PC-9 (cell line): ENCODE results near the gene EPN1. TPM values are rescaled to one million over a fixed set of nuclear protein-coding genes. Genes with fewer than 3 reads are reported as not detected.

Experiments used
- BruUV-seq: library from RNA; stranded (reverse); fragments of 400-500 nt; replicated peaks from 2 replicates; lab custom pipeline; 2021; lab: Mats Ljungman, UMichigan
- CTCF ChIA-PET: fragments of 300-600 bp; sonication (Branson Sonifier 250); formaldehyde crosslinking; loops from one replicate; lab custom pipeline; 2022; ENCODE audit warnings: antibody characterized with exemption; lab: Charles Lee
- POLR2A ChIA-PET: fragments of 300-600 bp; sonication (Branson Sonifier 250); formaldehyde crosslinking; loops from one replicate; lab custom pipeline; 2022; ENCODE audit warnings: antibody characterized with exemption; ENCODE audit not compliant: unreplicated experiment; lab: Charles Lee
- DNase-seq, 2 experiments: peaks; one replicate each; pipeline versions ENCODE4 v3.0.0 to v3.0.0-alpha.2; 2015 to 2022; ENCODE audit warnings: mixed read lengths in 1 of 2
- H2AFZ ChIP-seq: fragments of 200-600 bp; sonication (generic); 2 replicates; pipeline ENCODE4 v1.8.1; 2017; ENCODE audit warnings: antibody characterized with exemption
- H3F3A ChIP-seq: fragments of 200-600 bp; sonication (generic); 2 replicates; pipeline ENCODE4 v1.8.1; 2017; ENCODE audit warnings: antibody characterized with exemption, mild to moderate bottlenecking, low read depth; ENCODE audit not compliant: insufficient read depth
- H3K27ac ChIP-seq: fragments of 200-600 bp; sonication (generic); 2 replicates; pipeline ENCODE4 v1.6.1; 2016; ENCODE audit warnings: mixed run types
- H3K27me3 ChIP-seq: fragments of 200-600 bp; sonication (generic); 2 replicates; pipeline ENCODE4 v1.6.1; 2016; ENCODE audit warnings: low read depth, mixed run types; ENCODE audit not compliant: insufficient read depth
- H3K36me3 ChIP-seq: fragments of 200-600 bp; sonication (generic); 2 replicates; pipeline ENCODE4 v1.6.1; 2016; ENCODE audit warnings: low read depth, mixed run types
- H3K4me1 ChIP-seq: fragments of 200-600 bp; sonication (generic); replicated peaks from 2 replicates; pipeline ENCODE4 v1.6.1; 2016; ENCODE audit warnings: mixed run types; ENCODE audit not compliant: insufficient read depth
- H3K4me2 ChIP-seq: fragments of 200-600 bp; sonication (generic); 2 replicates; pipeline ENCODE4 v1.6.1; 2017; ENCODE audit warnings: mixed run types
- H3K4me3 ChIP-seq: fragments of 200-600 bp; sonication (generic); 2 replicates; pipeline ENCODE4 v1.6.1; 2016; ENCODE audit warnings: mixed run types
- H3K79me2 ChIP-seq: fragments of 200-600 bp; sonication (generic); 2 replicates; pipeline ENCODE4 v1.6.1; 2017; ENCODE audit warnings: low read depth, mixed run types
- H3K9me2 ChIP-seq: fragments of 200-600 bp; sonication (generic); 2 replicates; pipeline ENCODE4 v1.8.1; 2017; ENCODE audit warnings: mild to moderate bottlenecking; ENCODE audit not compliant: insufficient read depth
- H3K9me3 ChIP-seq: fragments of 200-600 bp; sonication (generic); 2 replicates; pipeline ENCODE4 v1.8.1; 2016; ENCODE audit warnings: low read depth; ENCODE audit not compliant: insufficient read depth
- H4K20me1 ChIP-seq: fragments of 200-600 bp; sonication (generic); 2 replicates; pipeline ENCODE4 v1.8.1; 2017; ENCODE audit not compliant: insufficient read depth
- CTCF ChIP-seq: fragments of 200-600 bp; sonication (generic); conservative IDR thresholded peaks from 2 replicates; pipeline ENCODE4 v1.6.1; 2017; ENCODE audit warnings: mixed run types, antibody characterized with exemption, mild to moderate bottlenecking, moderate library complexity
- EZH2 ChIP-seq: fragments of 200-600 bp; sonication (generic); IDR thresholded peaks from 2 replicates; pipeline ENCODE4 v1.8.0; 2017; ENCODE audit warnings: antibody characterized with exemption, low read depth
- intact Hi-C: fragments of 100-400 bp; cut with micrococcal nuclease; formaldehyde crosslinking; loops from one replicate; pipeline ENCODE4 v1.10.0; 2022; ENCODE audit not compliant: unreplicated experiment
- total RNA-seq: library from RNA; stranded (reverse); gene quantifications from 2 replicates; pipeline ENCODE4 v1.2.3, GENCODE V29; 2021

The EPN1 gene
- total RNA-seq, 1 experiment from 2014 or later: 232 TPM

- 0 out of 2 replicates have a peak, but pooled peaks cover under 1% of the 10 kb centered on the region for H4K20me1 ChIP-seq
- H3K36me3 ChIP-seq: no peaks in the 10 kb centered on the region
- DNase-seq: no peak
- no peak overlapping the region for H2AFZ ChIP-seq
- no peak overlapping the region for H3K27ac ChIP-seq
- no peaks in the 10 kb centered on the region for H3K9me2 ChIP-seq
- H3K4me3 ChIP-seq: no peak overlapping the region
- POLR2A ChIA-PET: no interaction called here
- peaks cover 4% of the 10 kb centered on the region; the same call in 1 of the 2 replicates for H3K27me3 ChIP-seq
- CTCF ChIA-PET: no interaction called here
- H3K4me1 ChIP-seq: no peaks in the 10 kb centered on the region
- no TSS peak for BruUV-seq
- H3K79me2 ChIP-seq: no peaks in the 10 kb centered on the region
- H3K9me3 ChIP-seq: no peaks in the 10 kb centered on the region; the same call in 1 of the 2 replicates
- intact Hi-C loops: no loop called here
- H3K4me2 ChIP-seq: no peak overlapping the region
- H3F3A ChIP-seq: 0 out of 2 replicates have a peak, but pooled peaks cover 2% of the 10 kb centered on the region
- TF ChIP-seq EZH2 (no peak), CTCF (no peak)
Observed at GRCh38 chr19:55704494-55705245, 29.6 kb downstream of the EPN1 start.

DNA sequence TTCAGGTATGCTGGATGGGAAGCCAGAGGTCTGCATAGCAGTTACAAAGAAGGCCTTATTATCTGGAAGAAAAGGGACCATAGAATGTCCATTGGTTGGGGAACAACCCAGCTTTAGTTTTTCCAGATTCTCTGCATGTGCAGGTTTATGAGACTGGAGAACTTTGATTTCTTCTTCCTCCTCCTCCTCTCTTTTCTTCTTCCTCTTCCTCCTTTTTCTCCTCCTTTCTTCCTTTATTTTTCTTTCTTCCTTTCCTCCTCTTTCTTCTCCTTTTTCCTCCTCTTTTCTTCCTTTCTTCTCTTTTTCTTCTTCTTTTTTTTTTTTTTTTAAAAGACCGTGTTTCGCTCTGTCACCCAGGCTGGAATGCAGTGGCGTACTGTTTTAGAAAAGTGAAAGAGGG is 30.9 kb downstream of the EPN1 start:
- H3K9me2 ChIP-seq: no peaks in the 10 kb centered on the region
- H3K27me3 ChIP-seq: peaks cover 7% of the 10 kb centered on the region; the same call in 1 of the 2 replicates
- TF ChIP-seq CTCF (no peak), EZH2 (no peak)
- no peak for DNase-seq
- no peak overlapping the region for H2AFZ ChIP-seq
- no peak overlapping the region for H3K4me2 ChIP-seq
- ChIA-PET POLR2A (no interaction called here), CTCF (no interaction called here)
- H3K4me1 ChIP-seq: no peaks in the 10 kb centered on the region
- H3K4me3 ChIP-seq: no peak overlapping the region
- H3K9me3 ChIP-seq: no peaks in the 10 kb centered on the region; the same call in 1 of the 2 replicates
- no peak overlapping the region for H3K27ac ChIP-seq
- H4K20me1 ChIP-seq: no peaks in the 10 kb centered on the region
- H3K36me3 ChIP-seq: no peaks in the 10 kb centered on the region
- no peaks in the 10 kb centered on the region for H3K79me2 ChIP-seq
- H3F3A ChIP-seq: 0 out of 2 replicates have a peak, but pooled peaks cover 2% of the 10 kb centered on the region
- no TSS peak for BruUV-seq
- intact Hi-C loops: no loop called here

- Histone ChIP-seq H4K20me1 (no peaks in the 10 kb centered on the region), H3K4me3 (no peak overlapping the region), H3K4me2 (no peak overlapping the region), H3K9me3 (no peaks in the 10 kb centered on the region; the same call in 1 of the 2 replicates), H3K4me1 (no peaks in the 10 kb centered on the region), H3F3A (peaks cover 8% of the 10 kb centered on the region; the same call in 1 of the 2 replicates), H3K9me2 (no peaks in the 10 kb centered on the region), H3K27ac (no peak overlapping the region), H3K36me3 (no peaks in the 10 kb centered on the region), H2AFZ (no peak overlapping the region), H3K27me3 (peaks cover 36% of the 10 kb centered on the region), H3K79me2 (no peaks in the 10 kb centered on the region)
- POLR2A ChIA-PET: no interaction called here
- intact Hi-C loops: no loop called here
- CTCF ChIA-PET: no interaction called here
- DNase-seq: no peak
- BruUV-seq: no TSS peak
- TF ChIP-seq CTCF (no peak), EZH2 (no peak)
Observed at GRCh38 chr19:55711719-55712118, 36.7 kb downstream of the EPN1 start.
